HG03103 (cell line): ENCODE results near the gene CENPB.
"Not testable (repeated sequence)": the region's sequence is repeated elsewhere in the genome, so short reads cannot be mapped to it uniquely, and the experiment has no call there.

Experiments used
- ATAC-seq: cut with Tn5 transposase; IDR thresholded peaks from one replicate; pipeline ENCODE4 v1.9.1; 2021; ENCODE audit warnings: low read depth; ENCODE audit not compliant: unreplicated experiment

CENPB gene, protein sequence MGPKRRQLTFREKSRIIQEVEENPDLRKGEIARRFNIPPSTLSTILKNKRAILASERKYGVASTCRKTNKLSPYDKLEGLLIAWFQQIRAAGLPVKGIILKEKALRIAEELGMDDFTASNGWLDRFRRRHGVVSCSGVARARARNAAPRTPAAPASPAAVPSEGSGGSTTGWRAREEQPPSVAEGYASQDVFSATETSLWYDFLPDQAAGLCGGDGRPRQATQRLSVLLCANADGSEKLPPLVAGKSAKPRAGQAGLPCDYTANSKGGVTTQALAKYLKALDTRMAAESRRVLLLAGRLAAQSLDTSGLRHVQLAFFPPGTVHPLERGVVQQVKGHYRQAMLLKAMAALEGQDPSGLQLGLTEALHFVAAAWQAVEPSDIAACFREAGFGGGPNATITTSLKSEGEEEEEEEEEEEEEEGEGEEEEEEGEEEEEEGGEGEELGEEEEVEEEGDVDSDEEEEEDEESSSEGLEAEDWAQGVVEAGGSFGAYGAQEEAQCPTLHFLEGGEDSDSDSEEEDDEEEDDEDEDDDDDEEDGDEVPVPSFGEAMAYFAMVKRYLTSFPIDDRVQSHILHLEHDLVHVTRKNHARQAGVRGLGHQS

DNA sequence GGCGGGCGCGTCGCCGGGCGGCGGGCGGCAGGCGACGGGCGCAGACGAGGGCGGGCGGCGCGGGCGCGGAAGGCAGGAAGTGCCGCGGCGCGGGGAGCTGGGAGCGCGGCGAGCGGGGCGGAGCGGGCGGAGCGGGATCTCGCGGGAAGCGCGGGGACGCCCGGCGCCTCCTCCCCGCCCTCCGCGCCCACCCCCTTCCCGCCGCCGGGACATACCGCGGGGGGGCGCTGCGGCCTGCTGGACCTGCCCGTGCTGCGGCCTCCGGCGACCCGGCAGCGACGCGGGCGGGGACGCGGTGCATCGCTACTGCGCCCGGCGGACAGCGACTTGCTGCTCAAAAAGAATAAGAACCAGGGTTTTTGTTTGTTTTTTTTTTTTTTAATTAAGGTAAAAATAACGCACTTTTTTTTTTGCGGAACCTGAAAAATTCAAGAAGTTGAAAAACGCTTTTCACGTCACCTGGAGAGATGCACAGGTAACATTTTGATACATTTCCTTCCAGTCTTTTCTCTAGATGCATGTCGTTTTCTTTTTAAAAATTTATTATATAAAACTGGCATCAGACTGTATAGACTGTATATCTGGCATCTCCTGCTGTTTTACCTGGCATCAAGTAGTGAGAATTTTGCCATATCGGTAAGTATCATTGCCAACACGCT is at the start of gene CENPB:
Gene CENPB (minus strand): TSS at position 76 of the 659 bp plus-strand sequence. CDS start 257 bp downstream, outside the sequence.
- peak; percentile 72 for ATAC-seq

DNA sequence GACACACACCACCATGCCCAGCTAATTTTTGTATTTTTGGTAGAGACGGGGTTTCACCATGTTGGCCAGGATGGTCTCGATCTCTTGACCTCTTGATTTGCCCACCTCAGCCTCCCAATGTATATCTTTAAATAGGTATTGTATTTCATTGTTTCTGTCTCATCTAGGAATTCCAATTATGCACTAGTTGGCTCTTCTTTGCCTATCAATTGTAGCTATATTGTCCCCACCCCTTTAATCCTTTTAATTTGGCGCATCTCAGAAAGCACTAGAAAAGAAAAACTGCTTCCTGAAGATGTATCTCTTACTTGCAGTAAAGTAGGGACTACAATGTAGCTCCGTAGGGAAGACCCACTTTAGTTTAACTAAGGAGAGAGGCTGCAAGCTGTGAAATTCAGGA is 49.6 kb upstream of the CENPB start:
- ATAC-seq, result no peak

DNA sequence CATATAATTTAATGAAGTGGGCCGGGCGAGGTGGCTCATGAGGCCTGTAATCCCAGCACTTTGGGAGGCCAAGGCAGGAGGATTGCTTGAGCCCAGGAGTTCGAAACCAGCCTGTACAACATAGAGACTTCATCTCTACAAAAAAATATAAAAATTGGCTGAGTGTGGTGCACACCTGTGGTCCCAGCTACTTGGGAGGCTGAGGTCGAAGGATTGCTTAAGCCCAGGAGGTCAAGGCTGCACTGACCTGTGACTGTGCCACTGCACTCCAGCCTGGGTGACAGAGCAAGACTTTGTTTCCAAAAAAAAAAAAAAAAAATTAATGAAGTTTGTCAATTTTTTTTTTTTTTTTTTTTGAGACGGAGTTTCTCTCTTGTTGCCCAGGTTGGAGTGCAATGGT is 43.4 kb upstream of the CENPB start:
- not testable (repeated sequence) for ATAC-seq

DNA sequence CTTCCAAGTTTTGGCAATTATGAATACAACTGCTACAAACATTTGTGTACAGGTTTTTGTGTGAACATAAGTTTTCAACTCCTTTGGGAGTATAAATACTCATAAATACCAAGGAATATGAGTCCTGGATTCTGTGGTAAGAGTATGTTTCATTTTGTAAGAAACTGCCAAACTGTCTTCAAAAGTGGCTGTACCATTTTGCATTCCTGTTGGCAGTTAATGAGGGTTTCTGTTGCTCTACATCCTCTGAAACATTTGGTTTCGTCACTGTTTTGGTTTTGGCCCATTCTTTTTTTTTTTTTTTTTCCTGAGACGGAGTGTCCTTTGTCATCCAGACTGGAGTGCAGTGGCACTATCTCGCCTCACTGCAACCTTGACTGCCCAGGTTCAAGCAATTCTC is 42.3 kb upstream of the CENPB start:
- ATAC-seq, result no peak

DNA sequence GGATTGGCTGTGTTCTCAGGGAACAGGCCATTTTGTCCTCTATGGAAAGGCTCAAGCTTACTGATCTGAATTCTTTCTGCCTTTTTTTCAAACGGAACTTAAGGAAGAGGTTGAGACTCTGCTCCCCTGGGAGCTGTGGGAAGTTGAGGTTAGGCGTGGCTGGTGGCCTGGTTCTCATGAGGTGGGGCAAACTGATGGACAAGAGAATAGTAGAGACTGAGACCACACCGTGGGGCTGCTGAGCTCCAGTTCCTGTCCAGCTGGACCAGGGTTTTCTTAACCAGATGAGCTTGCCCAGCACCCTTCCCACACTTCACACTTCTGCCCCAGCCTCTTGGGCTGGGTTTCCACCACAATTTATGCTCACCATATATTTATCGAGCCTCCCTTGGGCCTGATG is 39.9 kb upstream of the CENPB start:
- ATAC-seq, result no peak

DNA sequence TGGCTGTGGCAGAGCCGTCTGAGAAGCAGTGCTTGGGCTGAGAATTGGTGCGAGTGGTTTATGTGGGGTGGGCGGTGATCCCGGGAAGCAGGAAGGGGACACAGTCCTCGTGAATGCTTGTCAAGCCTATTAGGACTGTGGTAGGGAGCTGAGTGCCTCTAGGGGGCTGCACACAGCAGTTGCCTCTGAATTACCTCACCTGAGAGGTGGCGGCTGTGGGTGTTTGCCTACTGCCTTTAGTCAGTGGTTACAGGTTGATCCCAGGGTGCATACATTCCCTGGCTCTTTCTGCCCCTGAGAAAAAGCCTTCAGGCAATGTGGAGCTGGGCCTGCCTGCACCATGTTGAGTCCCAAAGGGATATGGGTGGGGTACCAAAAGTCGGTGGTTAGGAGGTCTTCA is 39.0 kb upstream of the CENPB start:
- ATAC-seq, result no peak

DNA sequence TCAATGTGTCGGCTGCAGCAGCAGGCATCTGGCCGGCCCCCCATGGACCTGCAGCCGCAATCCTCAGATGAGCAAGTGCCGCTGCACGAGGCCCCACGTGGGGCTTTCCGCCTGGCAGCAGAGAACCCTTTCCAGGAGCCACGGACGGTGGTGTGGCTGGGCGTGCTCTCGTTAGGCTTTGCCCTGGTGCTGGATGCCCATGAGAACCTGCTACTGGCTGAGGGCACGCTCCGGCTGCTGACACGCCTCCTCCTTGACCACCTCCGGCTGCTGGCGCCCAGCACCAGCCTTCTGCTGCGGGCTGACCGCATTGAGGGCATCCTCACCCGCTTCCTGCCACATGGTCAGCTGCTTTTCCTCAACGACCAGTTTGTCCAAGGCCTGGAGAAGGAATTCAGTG is 37.3 kb upstream of the CENPB start:
- ATAC-seq, result no peak

DNA sequence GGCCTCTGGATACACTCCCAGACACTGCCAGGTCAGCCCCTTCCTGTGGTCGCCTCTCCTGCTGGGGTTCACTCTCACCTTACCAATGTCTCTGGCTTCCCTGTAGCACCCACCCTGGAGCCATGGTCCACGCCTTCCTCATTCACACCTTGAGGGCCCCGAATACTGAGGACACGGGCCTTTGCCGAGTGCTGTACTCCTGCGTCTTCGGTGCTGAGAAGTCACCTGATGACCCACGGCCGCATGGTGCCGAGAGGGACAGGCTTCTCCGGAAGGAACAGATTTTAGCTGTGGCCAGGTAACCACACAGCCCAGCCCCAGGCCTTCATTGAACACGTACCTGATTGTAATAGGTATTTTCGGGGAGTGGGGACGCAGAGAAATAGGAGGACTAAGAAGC is 35.5 kb upstream of the CENPB start:
- no peak for ATAC-seq

DNA sequence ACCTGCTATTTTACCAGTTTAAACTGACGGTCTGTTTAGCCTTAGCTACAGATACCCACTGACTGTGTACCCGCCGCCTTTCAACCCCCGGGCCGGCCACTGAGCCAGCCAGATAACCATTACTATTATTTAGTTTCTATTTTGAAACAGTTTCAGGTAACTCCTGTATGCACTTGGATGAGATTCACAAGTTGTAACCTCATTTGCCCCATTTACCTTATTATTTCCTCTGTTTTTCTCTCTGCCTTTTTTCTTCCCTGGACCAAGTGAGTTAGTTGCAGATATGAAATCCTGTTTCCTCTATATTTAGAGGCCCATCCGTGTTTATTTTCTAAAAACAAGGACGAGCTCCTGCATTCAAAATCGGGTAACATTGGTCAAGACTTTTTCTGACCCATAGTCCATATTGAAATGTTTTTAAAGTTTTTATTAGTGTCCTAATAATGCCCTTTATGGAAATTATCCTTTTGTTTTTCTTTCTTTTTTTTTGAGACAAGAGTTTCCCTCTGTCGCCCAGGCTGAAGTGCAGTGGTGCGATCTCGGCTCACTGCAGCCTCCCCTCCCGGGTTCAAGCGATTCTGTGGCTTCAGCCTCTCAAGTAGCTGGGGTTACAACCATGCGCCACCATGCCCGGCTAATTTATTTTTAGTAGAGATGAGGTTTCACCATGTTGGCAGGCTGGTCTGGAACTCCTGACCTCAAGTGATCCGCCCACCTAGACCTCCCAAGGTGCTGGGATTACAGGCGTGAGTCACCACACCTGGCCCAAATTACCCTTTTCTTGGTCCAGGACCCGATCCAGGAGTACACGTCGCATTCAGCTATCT is 34.6 kb upstream of the CENPB start:
- ATAC-seq, result no peak

DNA sequence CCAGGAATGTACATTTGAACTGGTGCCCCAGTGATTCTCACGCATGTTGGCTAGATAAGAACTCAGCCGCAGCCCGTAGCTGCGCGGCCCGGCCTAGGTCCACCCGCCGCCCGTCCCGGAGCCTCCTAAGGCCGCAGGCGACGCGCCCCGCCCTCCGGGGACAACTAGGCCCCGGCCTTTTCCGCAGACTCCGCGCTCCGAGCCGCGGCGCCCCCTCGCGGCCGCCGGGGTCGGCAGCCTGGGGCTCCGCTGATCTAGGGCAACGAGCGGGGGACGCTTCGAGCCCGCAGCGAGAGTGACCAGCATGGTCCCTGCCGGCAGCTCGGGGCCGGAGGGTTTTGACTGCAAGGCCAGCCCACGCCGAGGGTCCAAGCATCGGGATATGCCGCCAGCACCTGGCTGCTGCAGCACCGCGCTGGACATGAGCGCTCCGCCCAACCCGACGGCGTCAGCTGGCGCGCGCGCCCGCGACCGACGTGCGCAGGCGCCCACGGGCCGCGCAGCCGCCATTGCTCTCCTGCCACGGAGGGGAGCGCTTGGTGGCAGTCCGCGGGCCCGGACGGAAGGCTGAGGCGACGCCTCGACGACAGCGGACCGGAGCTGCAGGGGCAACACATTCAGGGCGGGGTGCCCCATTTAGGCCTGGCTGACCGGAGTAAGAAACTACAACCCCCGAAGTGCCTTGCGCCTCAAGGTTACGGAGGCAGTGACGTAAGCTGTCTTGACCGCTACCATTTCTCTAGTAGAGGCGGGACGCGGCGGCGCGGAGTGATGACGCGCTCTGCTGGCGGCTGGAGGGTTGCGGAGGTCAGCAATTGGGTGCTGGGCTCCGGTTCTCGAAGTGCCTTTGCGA is 33.7 kb upstream of the CENPB start, which contains the start of gene AP5S1:
Gene AP5S1 (plus strand): TSS at position 500 of the 853 bp plus-strand sequence. CDS start 1,571 bp downstream, outside the sequence.
- ATAC-seq, result peak; percentile 78

DNA sequence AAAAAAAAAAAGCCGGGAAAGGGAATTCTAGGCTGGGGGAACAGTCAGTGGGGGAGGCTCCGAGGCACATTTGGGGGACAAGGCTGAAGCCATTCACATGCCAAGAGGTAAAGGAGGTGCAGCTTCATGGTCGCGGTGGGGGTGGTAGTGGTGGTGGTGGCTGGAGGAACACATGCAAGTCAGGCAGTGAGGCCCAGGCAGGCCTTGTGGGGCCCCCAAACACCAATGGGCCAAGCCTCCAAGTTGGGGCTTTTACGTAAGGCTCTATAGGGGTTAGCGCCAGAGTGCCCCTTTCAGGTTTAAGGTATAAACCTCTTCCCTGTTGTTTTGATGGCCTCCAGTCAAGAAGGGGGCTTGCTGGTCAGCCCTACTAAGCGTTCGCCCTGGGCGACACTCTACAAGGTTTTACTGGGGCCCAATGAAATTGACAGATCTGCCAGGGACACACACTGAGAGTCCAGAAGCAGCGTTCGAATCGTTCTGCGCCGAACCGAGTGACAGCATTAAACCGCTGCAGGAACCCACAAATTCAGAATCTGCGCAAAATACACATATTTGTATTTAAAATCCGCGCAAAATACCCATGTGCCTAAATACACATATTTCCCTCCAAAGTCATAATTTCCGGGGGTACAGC is 33.0 kb upstream of the CENPB start:
- ATAC-seq, result no peak

DNA sequence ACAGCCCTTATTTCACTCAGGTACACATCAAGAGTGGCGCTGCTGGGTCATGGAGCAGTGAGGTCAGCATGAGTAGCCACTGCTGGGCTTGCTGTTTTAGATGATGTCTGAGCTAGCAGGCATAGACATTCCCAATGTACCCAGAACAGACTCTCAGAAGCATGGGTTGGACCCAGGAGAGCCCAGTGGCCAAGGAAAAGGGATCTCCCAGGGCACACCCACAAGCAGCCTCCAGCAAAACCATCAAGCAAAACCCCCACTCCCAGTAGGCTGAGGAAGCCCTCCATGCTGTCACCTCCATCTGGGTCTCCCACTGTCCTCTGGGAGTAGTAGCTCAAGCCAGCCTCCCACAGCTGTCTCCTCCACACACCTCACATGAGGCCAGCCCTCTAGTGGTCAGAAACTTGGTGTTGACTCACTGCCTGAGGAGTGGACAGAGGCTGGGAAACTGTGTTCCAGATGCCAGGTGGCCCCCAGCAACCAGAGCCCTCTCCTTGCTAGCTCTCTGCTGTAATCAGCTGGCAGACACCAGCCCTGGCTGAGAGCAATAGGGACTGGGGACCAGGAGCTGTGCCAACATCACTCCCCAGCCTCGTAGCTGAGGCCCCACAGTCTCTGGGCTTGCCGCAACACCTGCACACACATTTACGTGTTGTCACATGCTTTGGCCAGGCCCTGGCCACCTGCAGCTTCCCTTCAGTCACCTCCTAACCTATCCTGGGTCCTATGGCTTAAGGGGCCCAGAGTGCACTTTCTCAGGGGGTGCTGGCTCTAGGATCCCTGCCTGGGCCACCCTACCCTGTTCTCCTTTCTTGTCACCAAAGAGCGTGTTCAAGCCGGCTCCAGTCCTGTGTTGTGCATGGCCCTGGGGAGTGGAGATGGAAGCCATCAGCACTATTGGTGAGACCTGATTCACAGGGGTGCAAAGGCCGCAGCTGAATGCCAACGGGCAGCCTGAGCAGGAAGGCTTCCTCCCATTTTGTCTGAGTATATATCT is 31.9 kb upstream of the CENPB start:
- ATAC-seq, result no peak

DNA sequence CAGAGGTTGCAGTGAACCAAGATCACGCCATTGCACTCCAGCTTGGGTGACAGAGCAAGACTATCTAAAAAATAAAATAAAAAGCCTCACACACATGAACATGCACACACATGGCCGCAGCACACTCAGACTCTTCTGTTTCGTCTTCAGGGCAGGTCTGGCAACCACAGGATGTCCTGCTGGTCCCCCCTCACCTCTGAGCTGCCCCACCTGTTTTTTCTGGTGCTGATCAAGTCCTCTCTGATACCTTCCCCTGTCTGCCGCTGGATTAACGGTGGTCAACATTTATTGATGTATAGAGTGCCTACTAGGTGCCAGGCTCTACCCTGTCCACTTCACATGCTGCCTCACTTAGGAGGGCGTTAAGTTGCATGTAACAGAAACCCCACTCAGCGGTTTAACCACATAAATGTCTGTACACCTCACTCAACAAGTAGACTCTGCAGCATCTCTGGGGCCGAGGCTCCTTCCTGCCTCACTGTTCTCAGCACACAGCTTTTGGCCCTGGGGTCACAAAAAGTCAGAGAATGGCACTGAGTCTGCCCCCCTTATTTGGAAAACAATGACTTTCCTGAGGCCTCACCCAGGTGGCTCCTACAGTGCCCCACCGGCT is 29.3 kb upstream of the CENPB start:
- no peak for ATAC-seq

DNA sequence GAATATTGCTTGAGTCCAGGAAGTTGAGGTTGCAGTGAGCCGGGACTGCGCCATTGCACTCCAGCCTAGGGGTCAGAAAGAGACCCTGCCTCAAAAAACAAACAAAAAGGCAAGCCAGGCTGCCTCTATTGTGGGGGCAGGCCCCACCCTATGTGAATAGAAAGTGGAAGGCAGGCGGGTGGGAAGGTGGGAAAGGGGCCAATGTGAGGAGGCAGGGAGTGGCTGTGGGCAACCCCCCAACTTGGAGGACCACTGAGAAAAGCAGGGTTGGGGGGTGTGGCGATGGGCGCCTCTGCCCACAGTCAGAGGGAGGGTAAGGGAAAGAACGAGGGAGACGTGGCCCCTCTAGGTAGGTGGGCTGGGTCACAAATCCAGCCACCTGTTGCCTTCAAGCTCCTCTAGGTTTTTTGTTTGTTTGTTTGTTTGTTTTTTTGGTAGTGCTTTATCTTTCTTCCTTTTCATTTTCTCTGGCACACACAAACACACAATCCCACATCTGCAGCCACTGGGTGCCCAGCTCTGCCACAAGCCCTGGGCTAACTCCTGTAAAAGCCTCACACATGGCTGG is 28.5 kb upstream of the CENPB start:
- ATAC-seq, result no peak

DNA sequence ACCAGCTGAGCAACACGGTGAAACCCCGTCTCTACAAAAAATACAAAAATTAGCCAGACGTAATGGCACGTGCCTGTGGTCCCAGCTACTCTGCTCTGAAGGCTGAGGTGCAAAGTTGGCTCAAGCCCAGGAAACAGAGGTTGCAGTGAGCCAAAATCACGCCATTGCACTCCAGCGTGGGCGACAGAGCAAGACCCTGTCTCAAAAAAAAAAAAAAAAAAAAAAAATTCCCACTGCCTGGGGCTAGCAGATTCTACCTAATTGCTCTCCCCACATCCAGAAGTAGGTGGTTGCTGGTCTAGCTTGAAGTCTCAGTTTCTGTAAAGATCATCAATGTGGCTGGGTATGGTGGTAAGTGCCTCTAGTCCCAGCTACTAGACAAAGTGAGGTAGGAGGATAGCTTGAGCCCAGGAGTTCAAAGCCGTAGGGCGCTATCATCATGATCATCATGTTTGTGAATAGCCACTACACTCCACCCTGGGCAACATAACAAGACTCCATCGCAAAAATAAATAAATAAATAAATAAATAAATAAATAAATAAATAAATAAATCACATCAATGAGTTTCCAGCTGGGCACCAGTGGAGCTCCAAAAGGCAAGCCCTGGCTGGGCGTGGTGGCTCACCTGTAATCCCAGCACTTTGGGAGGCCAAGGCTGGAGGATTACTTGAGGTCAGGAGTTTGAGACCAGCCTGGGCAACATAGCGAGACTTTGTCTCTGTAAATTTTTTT is 27.5 kb upstream of the CENPB start:
- no peak for ATAC-seq

DNA sequence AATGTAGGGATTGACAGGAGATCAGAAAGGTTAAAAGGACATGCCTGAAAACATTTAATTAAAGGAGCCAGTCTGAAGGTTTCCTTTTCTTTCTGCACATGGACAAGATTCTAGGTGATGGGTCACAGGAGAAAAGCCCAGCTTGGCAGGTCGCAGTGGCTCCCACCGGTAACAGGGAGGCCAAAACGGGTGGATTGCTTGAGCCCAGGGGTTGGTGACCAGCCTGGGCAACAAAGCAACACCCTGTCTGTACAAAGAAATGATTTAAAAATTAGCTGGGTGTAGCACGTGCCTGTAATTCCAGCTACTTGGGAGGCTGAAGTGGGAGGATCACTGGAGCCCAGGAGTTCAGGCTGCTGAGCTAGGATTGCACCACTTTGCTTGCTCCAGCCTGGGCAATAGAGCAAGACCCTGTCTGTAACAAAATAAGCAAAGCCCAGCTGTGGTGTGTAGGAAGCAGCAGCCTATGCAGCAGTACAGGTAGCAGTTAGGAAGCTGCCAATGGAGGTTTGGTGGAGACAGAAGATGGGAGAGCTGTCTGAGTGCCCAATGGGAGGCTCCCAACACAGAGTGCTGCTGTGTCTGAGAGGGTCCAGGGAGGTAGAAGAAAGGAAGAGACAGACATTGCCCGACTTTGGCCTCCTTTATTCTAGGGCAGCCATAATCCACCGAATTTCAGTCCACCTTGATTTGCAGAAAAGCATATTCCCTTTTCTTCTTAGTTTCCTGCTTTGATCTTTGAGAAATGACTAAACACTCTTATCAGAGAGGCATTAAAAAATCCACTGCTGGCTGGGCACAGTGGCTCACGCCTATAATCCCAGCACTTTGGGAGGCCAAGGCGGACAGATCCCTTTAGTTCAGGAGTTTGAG is 26.7 kb upstream of the CENPB start:
- ATAC-seq, result no peak
